GM18502 (cell line): ENCODE measurements around the gene SCRN2.

Experiments
- ATAC-seq: cut with Tn5 transposase; IDR thresholded peaks from one replicate; pipeline ENCODE4 v1.9.1; 2021; ENCODE audit warnings: mild to moderate bottlenecking; ENCODE audit not compliant: unreplicated experiment, poor library complexity

Gene SCRN2

DNA sequence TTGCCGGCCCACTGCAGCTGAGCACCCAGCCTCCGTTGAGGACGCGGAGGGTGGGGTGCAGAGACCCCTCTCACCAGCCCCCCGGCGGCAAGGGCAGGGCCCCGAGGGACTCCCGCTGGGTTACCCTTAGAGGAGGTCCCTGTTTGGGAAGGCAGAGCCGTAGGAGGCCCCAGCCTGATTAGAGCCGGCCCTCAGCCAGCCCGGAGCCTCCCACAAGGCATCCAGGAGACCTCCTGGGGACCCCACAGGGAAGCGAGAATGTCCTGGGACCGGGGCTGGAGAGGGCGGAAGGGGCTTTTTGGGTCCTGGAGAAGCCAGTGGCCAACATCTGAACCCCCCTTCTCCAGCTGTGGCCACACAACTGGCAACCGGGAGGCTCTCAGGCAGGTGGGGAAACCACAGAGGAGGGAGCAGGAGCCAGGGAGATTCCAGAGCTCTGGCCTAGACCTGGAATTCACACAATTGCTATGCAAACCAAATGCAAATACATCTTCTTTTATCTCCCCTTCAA, 31.6 kb upstream of the SCRN2 start:
- no peak for ATAC-seq

GRCh38 chr17:47872019-47872650, 31.1 kb upstream of the SCRN2 start:
- ATAC-seq = no peak

DNA sequence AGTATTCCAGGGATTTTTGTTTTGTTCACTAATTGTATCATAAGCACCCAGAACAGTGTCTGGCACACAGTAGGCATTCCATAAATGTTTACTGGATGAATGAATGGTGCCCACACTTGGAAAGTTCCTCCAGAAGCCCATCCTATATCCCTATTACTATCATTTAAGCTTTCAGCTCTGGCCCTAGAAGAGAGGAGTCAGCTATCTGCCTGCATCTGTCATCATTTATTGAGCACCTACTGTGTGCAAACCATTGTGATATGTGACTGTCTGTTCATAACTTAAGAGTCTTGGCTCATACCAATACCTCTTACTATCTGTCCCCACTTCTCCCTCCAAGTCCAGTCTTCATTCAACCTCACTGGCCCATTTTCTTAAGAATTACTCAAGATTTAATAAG, 30.0 kb upstream of the SCRN2 start:
- ATAC-seq = no peak

DNA sequence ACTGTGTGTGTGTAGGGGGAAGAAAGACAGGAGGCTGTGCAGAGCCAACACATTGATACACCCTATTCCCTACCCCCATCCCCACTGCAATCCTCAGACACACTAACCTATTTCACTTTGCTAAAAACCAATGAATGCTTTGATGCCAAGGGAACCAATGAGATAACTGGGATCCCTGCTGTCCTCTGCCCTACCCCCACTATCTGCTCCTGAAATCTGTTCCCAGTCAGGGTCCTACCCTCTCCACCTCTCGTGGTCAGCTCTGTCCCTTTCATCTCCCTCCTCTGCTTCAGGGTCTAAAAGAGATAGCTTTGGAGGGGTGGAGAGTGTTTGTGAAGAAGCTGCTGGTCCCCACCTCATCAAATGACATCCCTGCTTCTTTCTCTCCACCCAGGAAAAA, 29.0 kb upstream of the SCRN2 start:
- no peak for ATAC-seq

DNA sequence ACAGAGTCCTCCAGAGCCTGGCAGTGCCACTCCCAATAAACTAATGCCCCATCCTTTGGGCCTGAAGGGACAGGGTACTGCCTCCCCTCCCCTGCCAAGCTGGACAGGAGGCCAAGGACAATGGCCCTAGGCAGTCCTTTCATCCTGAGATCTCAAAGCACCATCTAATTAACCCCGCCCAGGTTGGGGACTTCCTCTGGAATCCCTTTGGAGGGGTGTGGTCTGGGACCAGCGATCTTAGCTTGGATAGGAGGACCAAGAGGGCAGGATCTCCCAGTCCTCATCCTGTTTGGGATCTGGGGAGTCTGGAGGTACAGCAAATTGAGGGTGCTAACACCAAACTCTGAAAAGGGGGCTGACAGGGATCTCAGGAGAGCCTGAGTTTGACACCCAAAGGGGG, 28.0 kb upstream of the SCRN2 start:
- no peak for ATAC-seq

DNA sequence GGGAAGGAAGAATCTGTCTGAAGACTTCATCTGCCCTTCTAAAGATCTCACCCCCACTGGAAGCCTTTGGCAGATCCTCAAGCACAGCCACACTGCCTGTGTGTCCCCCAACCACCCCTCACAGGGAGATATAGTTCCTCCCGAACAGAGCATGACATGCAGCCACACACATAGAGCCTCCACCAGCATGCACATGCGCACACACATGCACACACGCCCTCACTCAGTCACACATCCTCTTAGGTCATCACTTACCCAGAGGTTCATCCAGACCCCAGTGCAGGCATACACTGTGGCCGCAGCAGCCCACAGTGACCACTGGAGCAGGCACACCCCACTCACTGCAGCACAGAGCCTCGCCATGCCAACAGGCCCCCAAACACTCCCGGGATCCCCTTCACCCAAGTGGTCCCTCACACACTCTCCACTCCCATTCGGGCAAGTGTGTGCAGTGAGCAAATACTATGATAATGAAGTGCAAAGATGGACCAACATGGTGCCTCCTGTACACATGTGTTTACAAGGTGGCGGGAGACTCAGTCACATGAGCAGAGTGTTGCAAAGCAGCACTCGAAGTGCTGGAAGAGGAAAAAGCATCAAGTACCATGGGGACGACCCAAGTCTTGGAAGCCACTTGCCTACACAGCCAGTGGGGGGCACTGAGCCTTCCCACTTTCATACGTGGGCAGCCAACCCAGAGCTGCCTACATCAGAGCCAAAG, 26.9 kb upstream of the SCRN2 start:
- ATAC-seq = no peak

GRCh38 chr17:47866941-47867340, 25.9 kb upstream of the SCRN2 start:
- no peak for ATAC-seq

- no peak for ATAC-seq
These were observed 23.7 kb upstream of the SCRN2 start for GRCh38 chr17:47864791-47865216.

GRCh38 chr17:47862621-47863440, 21.8 kb upstream of the SCRN2 start:
- ATAC-seq = no peak

DNA sequence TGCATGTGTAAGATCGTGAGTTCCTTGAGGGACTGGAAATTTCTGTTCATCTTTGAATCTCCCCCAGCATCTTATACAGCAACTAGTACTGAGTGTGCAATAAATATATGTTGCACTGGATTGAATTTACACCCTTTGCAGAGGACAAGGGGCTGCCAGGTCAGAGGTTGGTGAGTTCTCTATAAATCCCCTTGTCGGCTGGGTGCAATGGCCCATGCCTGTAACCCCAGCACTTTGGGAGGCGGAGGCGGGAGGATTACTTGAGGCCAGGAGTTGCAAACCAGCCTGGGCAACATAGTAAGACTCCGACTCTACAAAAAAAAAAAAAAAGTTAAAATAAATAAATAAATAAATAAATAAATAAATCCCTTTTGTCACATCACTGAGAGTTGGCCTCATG, 19.3 kb upstream of the SCRN2 start:
- no peak for ATAC-seq

DNA sequence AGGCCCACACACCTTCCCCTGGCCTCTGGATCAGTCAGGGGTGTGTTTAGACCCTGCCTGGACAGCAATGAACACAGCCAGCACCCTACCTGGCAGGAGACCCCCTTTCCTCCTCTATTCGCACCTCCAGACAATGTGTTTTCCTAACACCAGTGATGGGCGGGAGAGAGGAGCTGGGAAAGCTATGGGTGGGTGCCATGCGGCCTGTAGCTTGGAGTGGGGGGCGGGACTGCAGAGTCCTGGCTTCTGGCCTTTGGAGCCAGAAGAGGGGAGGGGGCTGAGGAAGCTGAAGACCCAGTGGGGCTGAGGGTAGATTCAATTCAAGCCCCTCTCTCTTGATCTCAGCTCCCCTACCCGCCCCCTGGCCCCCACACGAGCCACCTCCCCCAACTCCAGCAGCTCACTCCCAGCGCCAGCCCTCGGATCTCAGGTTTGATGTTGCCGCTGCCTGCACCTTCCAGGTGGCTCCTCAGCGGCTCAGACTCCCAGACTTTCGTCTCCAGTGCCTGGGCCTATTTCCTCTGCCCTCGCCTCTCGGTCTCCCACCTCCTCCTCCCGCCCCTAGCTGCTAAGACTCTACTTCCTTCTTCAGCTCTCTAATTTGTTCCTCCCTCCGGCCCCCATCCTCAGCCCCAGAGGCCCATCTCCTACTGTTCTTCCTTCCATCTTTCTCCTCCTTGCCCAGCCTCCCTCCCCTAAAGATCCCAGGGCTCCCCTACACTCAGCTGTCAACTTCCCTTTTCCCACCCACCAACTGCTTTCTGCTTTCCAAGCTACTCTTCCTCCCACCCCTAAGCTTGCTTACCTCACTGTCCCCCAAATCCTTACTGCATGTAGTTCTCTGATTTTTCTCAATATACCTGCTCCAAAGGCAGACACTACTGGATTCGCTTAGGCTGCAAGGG, 16.7 kb upstream of the SCRN2 start:
- ATAC-seq = no peak

DNA sequence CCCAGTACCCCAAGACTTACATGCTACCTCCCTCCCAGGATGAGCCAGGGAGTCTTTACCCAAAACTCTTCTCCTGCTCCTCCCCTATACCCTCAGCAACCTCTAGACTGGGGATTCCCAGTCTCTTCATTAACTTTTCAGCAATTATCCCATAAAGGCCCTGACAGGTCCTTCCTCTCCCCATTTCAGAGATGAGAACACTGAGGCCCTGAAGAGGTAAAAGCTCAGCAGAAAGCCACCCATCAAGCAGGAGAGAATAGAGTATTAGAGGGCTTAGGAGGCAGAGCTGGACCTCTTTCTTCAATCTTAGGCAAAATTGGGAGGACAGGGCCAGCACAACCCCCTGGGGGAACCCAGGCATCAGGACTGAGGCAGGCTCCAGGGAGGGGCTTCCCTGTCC, 15.8 kb upstream of the SCRN2 start:
- ATAC-seq = no peak

DNA sequence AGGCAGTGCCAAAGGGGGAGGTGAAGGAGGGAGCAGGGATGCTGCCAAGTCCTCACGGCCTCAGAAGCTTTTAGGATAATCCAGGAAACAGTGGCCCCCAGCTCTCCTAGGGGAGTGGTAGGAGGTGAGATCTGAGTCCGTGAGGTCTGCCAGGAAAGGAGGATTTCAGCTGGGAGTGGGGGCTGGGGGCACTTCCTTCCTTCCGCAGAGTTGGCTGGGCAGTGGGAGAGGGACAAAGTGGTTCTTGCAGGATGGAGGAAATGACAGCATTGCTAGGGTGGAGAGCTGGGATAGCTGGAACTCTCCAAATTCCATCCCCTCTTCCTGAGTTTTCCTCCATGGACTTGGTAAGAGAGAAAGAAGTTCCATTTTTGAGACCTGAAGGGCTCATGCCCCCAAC, 14.7 kb upstream of the SCRN2 start:
- ATAC-seq = no peak

- ATAC-seq = no peak
These were observed 12.5 kb upstream of the SCRN2 start for GRCh38 chr17:47853616-47854015.

- no peak for ATAC-seq
These were observed 11.3 kb upstream of the SCRN2 start for GRCh38 chr17:47852113-47852949.

DNA sequence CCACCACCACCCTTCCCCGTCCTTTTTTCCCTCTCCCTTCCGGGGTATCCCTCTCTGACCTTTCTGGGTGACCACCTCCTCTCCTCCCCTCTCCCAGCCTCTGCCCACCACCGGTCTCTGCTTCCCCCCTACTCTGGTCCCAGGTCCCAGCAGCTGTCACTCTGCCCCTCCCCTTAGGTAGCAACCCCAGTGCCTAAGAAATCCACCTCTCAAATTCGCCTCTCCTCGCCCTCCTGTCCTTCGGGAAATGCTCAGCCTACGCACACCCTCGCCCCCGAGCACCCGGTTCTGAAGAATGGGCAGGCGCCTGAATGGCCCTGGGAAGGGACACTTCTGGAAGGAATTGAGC, 10.7 kb upstream of the SCRN2 start:
- ATAC-seq = no peak

GRCh38 chr17:47850692-47851573, 9.9 kb upstream of the SCRN2 start, which contains the start of gene SP6:
SP6 (minus strand) TSS chr17:47851163; CDS start chr17:47848429, 2,734 bp downstream.
- ATAC-seq = no peak

DNA sequence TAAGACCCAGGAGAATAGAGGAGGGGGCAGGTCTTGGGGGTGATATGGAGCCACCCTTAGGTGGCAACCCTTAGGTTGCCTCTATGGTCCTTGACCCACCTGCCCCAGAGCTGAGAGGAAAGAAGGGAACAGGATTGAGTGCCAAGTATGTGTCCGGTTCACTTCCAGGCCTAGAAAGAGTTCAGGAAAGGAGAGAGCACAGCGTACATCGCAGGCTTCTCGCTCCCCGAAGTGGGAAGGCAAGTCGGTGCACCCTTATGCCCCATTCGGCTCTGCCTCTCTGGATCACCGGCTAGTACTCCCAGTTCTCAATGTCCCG, 9.3 kb upstream of the SCRN2 start:
- ATAC-seq = no peak

GRCh38 chr17:47848198-47848513, 7.1 kb upstream of the SCRN2 start:
- ATAC-seq = no peak
